HepG2 (cell line): ENCODE measurements around the gene E2F1. TPM values are rescaled to one million over a fixed set of nuclear protein-coding genes. Genes with fewer than 3 reads are reported as not detected.
A peak's percentile ranks its signal among the peaks of the same experiment; 100 is the strongest.

Experiments
- ARID2 ChIP-seq: sonication (generic); formaldehyde crosslinking; IDR thresholded peaks from 2 replicates; pipeline ENCODE4 v1.8.1; 2022; ENCODE audit warnings: mild to moderate bottlenecking, missing genetic modification reagents, borderline replicate concordance
- ISX ChIP-seq: sonication (generic); formaldehyde crosslinking; conservative IDR thresholded peaks from 2 replicates; pipeline ENCODE4 v1.5.0; 2020; ENCODE audit warnings: missing genetic modification reagents
- MAFF ChIP-seq: IDR thresholded peaks from 2 replicates; pipeline ENCODE4 v1.6.1; 2011; ENCODE audit warnings: low read depth, low read length, improper control_type of control experiment
- NFRKB ChIP-seq: fragments of 450-650 bp; IDR thresholded peaks from 2 replicates; pipeline ENCODE4 v1.6.1; 2017
- POLR2A ChIP-seq, 2 experiments: IDR thresholded peaks; 2 replicates each; pipeline ENCODE4 v1.6.1; 2011; ENCODE audit warnings: low read depth in 2 of 2, low read length in 2 of 2, mild to moderate bottlenecking in 1 of 2, moderate library complexity in 1 of 2; ENCODE audit not compliant: insufficient read depth in 1 of 2
- SP4 ChIP-seq: sonication (generic); formaldehyde crosslinking; IDR thresholded peaks from 2 replicates; pipeline ENCODE4 v1.8.1; 2023; ENCODE audit warnings: mild to moderate bottlenecking, missing genetic modification reagents
- ZC3H13 ChIP-seq: sonication (generic); formaldehyde crosslinking; IDR thresholded peaks from 2 replicates; pipeline ENCODE4 v1.8.1; 2023; ENCODE audit warnings: mild to moderate bottlenecking, missing genetic modification reagents, moderate library complexity
- ZFAT ChIP-seq: sonication (generic); formaldehyde crosslinking; conservative IDR thresholded peaks from 2 replicates; pipeline ENCODE4 v1.8.1; 2023; ENCODE audit warnings: missing genetic modification reagents, inconsistent platforms
- ZFP36L1 ChIP-seq: sonication (generic); formaldehyde crosslinking; IDR thresholded peaks from 2 replicates; pipeline ENCODE4 v1.8.0; 2022; ENCODE audit warnings: mild to moderate bottlenecking, missing genetic modification reagents, moderate library complexity
- ZFX ChIP-seq: sonication (generic); formaldehyde crosslinking; IDR thresholded peaks from 2 replicates; pipeline ENCODE4 v1.4.0; 2020; ENCODE audit warnings: mild to moderate bottlenecking, low read depth, missing genetic modification reagents, moderate library complexity
- ZNF143 ChIP-seq: sonication (generic); formaldehyde crosslinking; IDR thresholded peaks from 2 replicates; pipeline ENCODE4 v1.4.0; 2020; ENCODE audit warnings: missing genetic modification reagents
- ZNF230 ChIP-seq: sonication (generic); formaldehyde crosslinking; IDR thresholded peaks from 2 replicates; pipeline ENCODE4 v1.4.0; 2020; ENCODE audit warnings: mild to moderate bottlenecking, missing genetic modification reagents
- ZNF274 ChIP-seq: sonication (generic); formaldehyde crosslinking; IDR thresholded peaks from 2 replicates; pipeline ENCODE4 v1.5.1; 2020; ENCODE audit warnings: mild to moderate bottlenecking, missing genetic modification reagents
- ZNF350 ChIP-seq: sonication (generic); formaldehyde crosslinking; IDR thresholded peaks from 2 replicates; pipeline ENCODE4 v1.4.0; 2020; ENCODE audit warnings: mild to moderate bottlenecking, low read depth, missing genetic modification reagents, borderline replicate concordance
- ZNF768 ChIP-seq: sonication (generic); formaldehyde crosslinking; IDR thresholded peaks from 2 replicates; pipeline ENCODE4 v1.4.0; 2020; ENCODE audit warnings: missing genetic modification reagents
- polyA plus RNA-seq, 8 experiments: library from polyadenylated mRNA; depleted of rRNA in 3 of 8; stranded (reverse) in 7 of 8; unstranded in 1 of 8; fragments of >200 nt; fragmentation: Illumina TruSeq in 4 of 8; extraction: Trizol in 4 of 8; gene quantifications; 2 replicates each; pipeline versions ENCODE4 v1.2.1 to v1.2.3, GENCODE V29; 2011 to 2016; ENCODE audit warnings: low read depth in 4 of 8, missing spikeins in 1 of 8, mixed read lengths in 1 of 8; ENCODE audit not compliant: insufficient read depth in 1 of 8
- total RNA-seq, 5 experiments: library from RNA; depleted of rRNA; stranded (reverse); fragments of >200 nt; fragmentation: Illumina TruSeq; extraction: Trizol; gene quantifications; 2 replicates each; pipeline ENCODE4 v1.2.3, GENCODE V29; 2016; ENCODE audit warnings: low read depth in 1 of 5
- TF ChIP-seq, protein P1 (sequence below): sonication (generic); formaldehyde crosslinking; IDR thresholded peaks from 2 replicates; pipeline ENCODE4 v1.4.0; 2020; ENCODE audit warnings: missing genetic modification reagents
- TF ChIP-seq, protein P2 (sequence below): sonication (generic); formaldehyde crosslinking; IDR thresholded peaks from 2 replicates; pipeline ENCODE4 v1.8.1; 2023; ENCODE audit warnings: missing genetic modification reagents, mild to moderate bottlenecking, borderline replicate concordance
- TF ChIP-seq, protein P3 (sequence below): sonication (generic); formaldehyde crosslinking; IDR thresholded peaks from 2 replicates; pipeline ENCODE4 v1.8.1; 2023; ENCODE audit warnings: mild to moderate bottlenecking, missing genetic modification reagents
- TF ChIP-seq, protein P4 (sequence below): sonication (generic); formaldehyde crosslinking; IDR thresholded peaks from 2 replicates; pipeline ENCODE4 v1.4.0; 2020; ENCODE audit warnings: missing genetic modification reagents, mild to moderate bottlenecking, borderline replicate concordance

E2F1 gene
- total and polyA plus RNA-seq, 2 of the 13 experiments (the other 11 are each of a cell fraction or from before 2014, with no cell fraction given) = 25.5 to 39.4 TPM

DNA sequence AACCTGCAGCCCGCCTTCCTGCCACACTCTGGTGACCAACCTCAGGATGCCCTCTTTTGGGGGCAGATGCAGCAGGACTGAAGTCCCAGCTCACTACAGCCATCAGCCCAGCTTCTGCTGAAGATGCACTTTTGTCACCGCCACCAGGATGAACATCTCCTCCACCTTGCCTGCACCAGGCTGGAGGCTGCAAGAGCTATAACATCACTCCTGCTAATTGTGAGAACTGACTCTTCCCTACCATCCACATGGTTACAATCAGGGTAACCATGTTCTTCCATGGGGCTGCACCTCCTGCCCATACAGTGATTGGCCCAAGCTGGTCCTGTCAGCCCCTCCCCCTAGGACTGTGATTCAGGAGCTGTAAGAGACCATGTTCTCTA lies 21.4 kb downstream of the E2F1 start (continued):
- TF ChIP-seq, protein P1, sequence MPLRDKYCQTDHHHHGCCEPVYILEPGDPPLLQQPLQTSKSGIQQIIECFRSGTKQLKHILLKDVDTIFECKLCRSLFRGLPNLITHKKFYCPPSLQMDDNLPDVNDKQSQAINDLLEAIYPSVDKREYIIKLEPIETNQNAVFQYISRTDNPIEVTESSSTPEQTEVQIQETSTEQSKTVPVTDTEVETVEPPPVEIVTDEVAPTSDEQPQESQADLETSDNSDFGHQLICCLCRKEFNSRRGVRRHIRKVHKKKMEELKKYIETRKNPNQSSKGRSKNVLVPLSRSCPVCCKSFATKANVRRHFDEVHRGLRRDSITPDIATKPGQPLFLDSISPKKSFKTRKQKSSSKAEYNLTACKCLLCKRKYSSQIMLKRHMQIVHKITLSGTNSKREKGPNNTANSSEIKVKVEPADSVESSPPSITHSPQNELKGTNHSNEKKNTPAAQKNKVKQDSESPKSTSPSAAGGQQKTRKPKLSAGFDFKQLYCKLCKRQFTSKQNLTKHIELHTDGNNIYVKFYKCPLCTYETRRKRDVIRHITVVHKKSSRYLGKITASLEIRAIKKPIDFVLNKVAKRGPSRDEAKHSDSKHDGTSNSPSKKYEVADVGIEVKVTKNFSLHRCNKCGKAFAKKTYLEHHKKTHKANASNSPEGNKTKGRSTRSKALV = no peak
- no peak for TF ChIP-seq ZNF274 (CRISPR knock-in tag)
- no peak for TF ChIP-seq ZFAT (CRISPR knock-in tag)
- TF ChIP-seq, protein P2, sequence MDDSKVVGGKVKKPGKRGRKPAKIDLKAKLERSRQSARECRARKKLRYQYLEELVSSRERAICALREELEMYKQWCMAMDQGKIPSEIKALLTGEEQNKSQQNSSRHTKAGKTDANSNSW (CRISPR knock-in tag) = no peak
- TF ChIP-seq ZNF230 = 0 out of 2 replicates have a peak, but pooled peaks have one; percentile 19
- 0 out of 2 replicates have a peak, but pooled peaks have one; percentile 25 for TF ChIP-seq ZNF768 (CRISPR knock-in tag)
- no peak for TF ChIP-seq SP4 (CRISPR knock-in tag)
- no peak for TF ChIP-seq ZFX
- no peak for TF ChIP-seq NFRKB
- TF ChIP-seq ZFP36L1 (CRISPR knock-in tag) = no peak
- 0 out of 2 replicates have a peak, but pooled peaks have one; percentile 0 for TF ChIP-seq ZNF350 (CRISPR knock-in tag)
- TF ChIP-seq MAFF = peak; percentile 76
- no peak for TF ChIP-seq ZNF143 (CRISPR knock-in tag)
- TF ChIP-seq POLR2A (IDR thresholded peaks at IDR 0.05; ENCODE audit: insufficient read depth in 1 of 2, low read depth in 2 of 2, low read length in 2 of 2) = peak in 1 of 2 experiments; percentile 50; a peak in 1 of 4 replicates
- TF ChIP-seq, protein P3, sequence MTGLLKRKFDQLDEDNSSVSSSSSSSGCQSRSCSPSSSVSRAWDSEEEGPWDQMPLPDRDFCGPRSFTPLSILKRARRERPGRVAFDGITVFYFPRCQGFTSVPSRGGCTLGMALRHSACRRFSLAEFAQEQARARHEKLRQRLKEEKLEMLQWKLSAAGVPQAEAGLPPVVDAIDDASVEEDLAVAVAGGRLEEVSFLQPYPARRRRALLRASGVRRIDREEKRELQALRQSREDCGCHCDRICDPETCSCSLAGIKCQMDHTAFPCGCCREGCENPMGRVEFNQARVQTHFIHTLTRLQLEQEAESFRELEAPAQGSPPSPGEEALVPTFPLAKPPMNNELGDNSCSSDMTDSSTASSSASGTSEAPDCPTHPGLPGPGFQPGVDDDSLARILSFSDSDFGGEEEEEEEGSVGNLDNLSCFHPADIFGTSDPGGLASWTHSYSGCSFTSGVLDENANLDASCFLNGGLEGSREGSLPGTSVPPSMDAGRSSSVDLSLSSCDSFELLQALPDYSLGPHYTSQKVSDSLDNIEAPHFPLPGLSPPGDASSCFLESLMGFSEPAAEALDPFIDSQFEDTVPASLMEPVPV = 0 out of 2 replicates have a peak, but pooled peaks have one; percentile 53
- peak; percentile 69; the same call in 1 of the 2 replicates for TF ChIP-seq ARID2
- TF ChIP-seq ISX (CRISPR knock-in tag) = no peak
- TF ChIP-seq, protein P4, sequence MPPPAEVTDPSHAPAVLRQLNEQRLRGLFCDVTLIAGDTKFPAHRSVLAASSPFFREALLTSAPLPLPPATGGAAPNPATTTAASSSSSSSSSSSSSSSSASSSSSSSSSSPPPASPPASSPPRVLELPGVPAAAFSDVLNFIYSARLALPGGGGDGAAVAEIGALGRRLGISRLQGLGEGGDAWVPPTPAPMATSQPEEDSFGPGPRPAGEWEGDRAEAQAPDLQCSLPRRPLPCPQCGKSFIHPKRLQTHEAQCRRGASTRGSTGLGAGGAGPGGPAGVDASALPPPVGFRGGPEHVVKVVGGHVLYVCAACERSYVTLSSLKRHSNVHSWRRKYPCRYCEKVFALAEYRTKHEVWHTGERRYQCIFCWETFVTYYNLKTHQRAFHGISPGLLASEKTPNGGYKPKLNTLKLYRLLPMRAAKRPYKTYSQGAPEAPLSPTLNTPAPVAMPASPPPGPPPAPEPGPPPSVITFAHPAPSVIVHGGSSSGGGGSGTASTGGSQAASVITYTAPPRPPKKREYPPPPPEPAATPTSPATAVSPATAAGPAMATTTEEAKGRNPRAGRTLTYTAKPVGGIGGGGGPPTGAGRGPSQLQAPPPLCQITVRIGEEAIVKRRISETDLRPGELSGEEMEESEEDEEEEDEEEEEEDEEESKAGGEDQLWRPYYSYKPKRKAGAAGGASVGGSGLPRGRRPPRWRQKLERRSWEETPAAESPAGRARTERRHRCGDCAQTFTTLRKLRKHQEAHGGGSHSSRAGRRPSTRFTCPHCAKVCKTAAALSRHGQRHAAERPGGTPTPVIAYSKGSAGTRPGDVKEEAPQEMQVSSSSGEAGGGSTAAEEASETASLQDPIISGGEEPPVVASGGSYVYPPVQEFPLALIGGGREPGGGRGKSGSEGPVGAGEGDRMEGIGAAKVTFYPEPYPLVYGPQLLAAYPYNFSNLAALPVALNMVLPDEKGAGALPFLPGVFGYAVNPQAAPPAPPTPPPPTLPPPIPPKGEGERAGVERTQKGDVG (CRISPR knock-in tag) = peak; percentile 52; the same call in 1 of the 2 replicates
- 0 out of 2 replicates have a peak, but pooled peaks have one; percentile 15 for TF ChIP-seq ZC3H13
